Liver (tissue), 9 donors: Measurements from ENCODE around the gene SOX8. TPM values are rescaled to one million over a fixed set of nuclear protein-coding genes. Genes with fewer than 3 reads are reported as not detected.

Experiments used
- DNase-seq: peaks from one replicate; pipeline ENCODE4 v3.0.0-alpha.2; 2017; ENCODE audit warnings: low spot score
- H3K27ac ChIP-seq, 2 donors: one replicate each; pipeline ENCODE4 v1.7.0; 2013; ENCODE audit warnings: inconsistent platforms in 2 of 2, low read length in 2 of 2, control low read depth in 1 of 2, low read depth in 1 of 2, mild to moderate bottlenecking in 1 of 2
- H3K27me3 ChIP-seq, 4 donors: one replicate each; pipeline versions ENCODE4 v1.6.1 to v1.7.0; 2013; ENCODE audit warnings: low read length in 3 of 4, inconsistent platforms in 1 of 4, mild to moderate bottlenecking in 1 of 4, moderate library complexity in 1 of 4; ENCODE audit not compliant: control insufficient read depth in 4 of 4, insufficient read depth in 4 of 4
- H3K36me3 ChIP-seq, 4 donors: one replicate each; pipeline versions ENCODE4 v1.6.1 to v1.7.0; 2013; ENCODE audit warnings: low read length in 3 of 4, mild to moderate bottlenecking in 3 of 4, low read depth in 1 of 4, moderate library complexity in 1 of 4; ENCODE audit not compliant: control insufficient read depth in 4 of 4, insufficient read depth in 3 of 4
- H3K4me1 ChIP-seq, 4 donors: one replicate each; pipeline versions ENCODE4 v1.6.1 to v1.7.0; 2013; ENCODE audit warnings: low read length in 3 of 4, mild to moderate bottlenecking in 3 of 4, moderate library complexity in 1 of 4; ENCODE audit not compliant: control insufficient read depth in 4 of 4, insufficient read depth in 4 of 4
- H3K4me3 ChIP-seq, 3 donors: one replicate each; pipeline versions ENCODE4 v1.6.1 to v1.7.0; 2013; ENCODE audit warnings: low read length in 3 of 3, control low read depth in 1 of 3, low read depth in 1 of 3, mild to moderate bottlenecking in 1 of 3
- H3K9ac ChIP-seq, 2 donors: one replicate each; pipeline ENCODE4 v1.7.0; 2013; ENCODE audit warnings: low read length in 2 of 2, mild to moderate bottlenecking in 2 of 2, moderate library complexity in 2 of 2, control low read depth in 1 of 2, low read depth in 1 of 2
- H3K9me3 ChIP-seq, 4 donors: one replicate each; pipeline versions ENCODE4 v1.6.1 to v1.7.0; 2013; ENCODE audit warnings: low read length in 3 of 4; ENCODE audit not compliant: control insufficient read depth in 4 of 4
- EGR1 ChIP-seq, 2 donors: IDR thresholded peaks; 2 replicates each; pipeline ENCODE4 v1.6.1; 2016 to 2018; ENCODE audit warnings: antibody characterized with exemption in 2 of 2, low read depth in 2 of 2
- FOXA1 ChIP-seq: IDR thresholded peaks from 2 replicates; pipeline ENCODE4 v1.6.1; 2016; ENCODE audit warnings: antibody characterized with exemption
- FOXA2 ChIP-seq: IDR thresholded peaks from 2 replicates; pipeline ENCODE4 v1.6.1; 2016; ENCODE audit warnings: antibody characterized with exemption
- GABPA ChIP-seq, 2 donors: IDR thresholded peaks in 1 of 2; conservative IDR thresholded peaks in 1 of 2; 2 replicates each; pipeline ENCODE4 v1.6.1; 2016; ENCODE audit warnings: antibody characterized with exemption in 2 of 2, mild to moderate bottlenecking in 1 of 2, moderate library complexity in 1 of 2
- HNF4G ChIP-seq: IDR thresholded peaks from 2 replicates; pipeline ENCODE4 v1.6.1; 2016; ENCODE audit warnings: antibody characterized with exemption
- JUND ChIP-seq, 2 donors: IDR thresholded peaks; 2 replicates each; pipeline ENCODE4 v1.6.1; 2016; ENCODE audit warnings: antibody characterized with exemption in 2 of 2
- NR2F2 ChIP-seq: IDR thresholded peaks from 2 replicates; pipeline ENCODE4 v1.6.1; 2016; ENCODE audit warnings: antibody characterized with exemption
- RAD21 ChIP-seq, 2 donors: IDR thresholded peaks; 2 replicates each; pipeline ENCODE4 v1.6.1; 2016; ENCODE audit warnings: antibody characterized with exemption in 2 of 2, mild to moderate bottlenecking in 2 of 2
- RXRA ChIP-seq, 2 donors: IDR thresholded peaks; 2 replicates each; pipeline ENCODE4 v1.6.1; 2017 to 2018; ENCODE audit warnings: antibody characterized with exemption in 2 of 2, mild to moderate bottlenecking in 1 of 2
- SP1 ChIP-seq: IDR thresholded peaks from 2 replicates; pipeline ENCODE4 v1.6.1; 2018; ENCODE audit warnings: antibody characterized with exemption, mild to moderate bottlenecking
- TAF1 ChIP-seq: conservative IDR thresholded peaks from 2 replicates; pipeline ENCODE4 v1.6.1; 2016; ENCODE audit warnings: antibody characterized with exemption, mild to moderate bottlenecking
- YY1 ChIP-seq: IDR thresholded peaks from 2 replicates; pipeline ENCODE4 v1.6.1; 2016; ENCODE audit warnings: antibody characterized with exemption, mild to moderate bottlenecking
- WGBS: extraction: QIAGEN DNeasy Blood & Tissue Kit; methylation state at CpG from one replicate; pipeline ENCODE4 v1.1.7; 2013; 5-methylcytosine and 5-hydroxymethylcytosine counted together
- polyA plus RNA-seq, 2 donors: library from polyadenylated mRNA; stranded (reverse) in 1 of 2; unstranded in 1 of 2; fragments of 200-250 nt in 1 of 2; fragments of >200 nt in 1 of 2; fragmentation: Nextera tagmentation in 1 of 2; extraction: Ambion mirVana in 1 of 2; gene quantifications; one replicate each; pipeline versions ENCODE4 v1.2.1 to v1.2.3, GENCODE V29; 2013 to 2015
- total RNA-seq, 2 donors: library from RNA; depleted of rRNA; stranded (reverse); fragments of >200 nt; gene quantifications; one replicate each; pipeline ENCODE4 v1.2.3, GENCODE V29; 2014
- TF ChIP-seq, protein P1 (sequence below): IDR thresholded peaks from 2 replicates; pipeline ENCODE4 v1.6.1; 2016; ENCODE audit warnings: antibody characterized with exemption
- TF ChIP-seq, protein P2 (sequence below): IDR thresholded peaks from 2 replicates; pipeline ENCODE4 v1.6.1; 2016; ENCODE audit warnings: antibody characterized with exemption
- TF ChIP-seq, protein P3 (sequence below): IDR thresholded peaks from 2 replicates; pipeline ENCODE4 v1.6.1; 2016; ENCODE audit warnings: antibody characterized with exemption
- TF ChIP-seq, protein P4 (sequence below): fragments of 150-350 bp; IDR thresholded peaks from 2 replicates; pipeline ENCODE4 v1.5.1; 2017; ENCODE audit warnings: improper control_type of control experiment, low read depth, low read length; ENCODE audit not compliant: missing input control
- TF ChIP-seq, protein P5 (sequence below): IDR thresholded peaks from 2 replicates; pipeline ENCODE4 v1.6.1; 2016; ENCODE audit warnings: antibody characterized with exemption, mild to moderate bottlenecking
- donor health status: healthy.
- donor health status: healthy.
- donor health status: healthy.
- donor health status: healthy.
- donor health status: healthy.

The SOX8 gene
- total and polyA plus RNA-seq, 4 donors: 0.05 to 0.33 (median 0.17) TPM; not detected in 1

DNA sequence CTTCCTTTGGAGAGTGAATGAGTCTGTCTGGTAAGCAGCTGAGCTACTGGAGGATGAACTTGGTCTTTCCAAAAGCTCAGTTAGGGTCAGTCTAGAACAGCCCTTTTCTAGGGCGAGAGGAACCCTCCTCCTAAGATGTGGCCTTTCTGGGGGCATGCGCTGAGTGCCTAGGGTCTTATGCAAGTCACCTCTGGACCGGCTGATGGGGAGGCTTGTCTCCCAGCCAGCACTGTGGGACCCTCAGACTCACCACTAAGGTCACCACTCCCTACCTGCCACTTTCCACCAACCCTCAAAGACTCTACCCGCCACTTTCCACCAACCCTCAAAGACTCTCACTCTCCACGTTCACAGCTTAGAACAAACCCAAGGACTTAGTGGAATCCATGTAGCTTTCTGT is 37.6 kb upstream of the SOX8 start:
- H3K36me3 ChIP-seq: peaks cover 2 to 22% (median 6%) of the 10 kb centered on the region in 4 donors
- no peaks in the 10 kb centered on the region for H3K4me1 ChIP-seq
- DNase-seq: no peak
- no peak overlapping the region for H3K27ac ChIP-seq
- TF ChIP-seq JUND (IDR thresholded peaks at IDR 0.05) (no peak), FOXA1 (no peak), TAF1 (no peak), SP1 (no peak), EGR1 (IDR thresholded peaks at IDR 0.05; ENCODE audit: low read depth in 2 of 2) (no peak), RXRA (IDR thresholded peaks at IDR 0.05) (no peak), NR2F2 (no peak)
- TF ChIP-seq, protein P1, sequence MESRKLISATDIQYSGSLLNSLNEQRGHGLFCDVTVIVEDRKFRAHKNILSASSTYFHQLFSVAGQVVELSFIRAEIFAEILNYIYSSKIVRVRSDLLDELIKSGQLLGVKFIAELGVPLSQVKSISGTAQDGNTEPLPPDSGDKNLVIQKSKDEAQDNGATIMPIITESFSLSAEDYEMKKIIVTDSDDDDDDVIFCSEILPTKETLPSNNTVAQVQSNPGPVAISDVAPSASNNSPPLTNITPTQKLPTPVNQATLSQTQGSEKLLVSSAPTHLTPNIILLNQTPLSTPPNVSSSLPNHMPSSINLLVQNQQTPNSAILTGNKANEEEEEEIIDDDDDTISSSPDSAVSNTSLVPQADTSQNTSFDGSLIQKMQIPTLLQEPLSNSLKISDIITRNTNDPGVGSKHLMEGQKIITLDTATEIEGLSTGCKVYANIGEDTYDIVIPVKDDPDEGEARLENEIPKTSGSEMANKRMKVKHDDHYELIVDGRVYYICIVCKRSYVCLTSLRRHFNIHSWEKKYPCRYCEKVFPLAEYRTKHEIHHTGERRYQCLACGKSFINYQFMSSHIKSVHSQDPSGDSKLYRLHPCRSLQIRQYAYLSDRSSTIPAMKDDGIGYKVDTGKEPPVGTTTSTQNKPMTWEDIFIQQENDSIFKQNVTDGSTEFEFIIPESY: no peak
- TF ChIP-seq, protein P2, sequence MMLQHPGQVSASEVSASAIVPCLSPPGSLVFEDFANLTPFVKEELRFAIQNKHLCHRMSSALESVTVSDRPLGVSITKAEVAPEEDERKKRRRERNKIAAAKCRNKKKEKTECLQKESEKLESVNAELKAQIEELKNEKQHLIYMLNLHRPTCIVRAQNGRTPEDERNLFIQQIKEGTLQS: no peak
- H3K9ac ChIP-seq: no peak overlapping the region
- H3K4me3 ChIP-seq: no peak overlapping the region
- H3K9me3 ChIP-seq: peaks cover 0 to 6% (median 3%) of the 10 kb centered on the region in 4 donors
- WGBS: 98% methylated on average over 5 of the region's 5 CpGs
- H3K27me3 ChIP-seq: no peaks in the 10 kb centered on the region

DNA sequence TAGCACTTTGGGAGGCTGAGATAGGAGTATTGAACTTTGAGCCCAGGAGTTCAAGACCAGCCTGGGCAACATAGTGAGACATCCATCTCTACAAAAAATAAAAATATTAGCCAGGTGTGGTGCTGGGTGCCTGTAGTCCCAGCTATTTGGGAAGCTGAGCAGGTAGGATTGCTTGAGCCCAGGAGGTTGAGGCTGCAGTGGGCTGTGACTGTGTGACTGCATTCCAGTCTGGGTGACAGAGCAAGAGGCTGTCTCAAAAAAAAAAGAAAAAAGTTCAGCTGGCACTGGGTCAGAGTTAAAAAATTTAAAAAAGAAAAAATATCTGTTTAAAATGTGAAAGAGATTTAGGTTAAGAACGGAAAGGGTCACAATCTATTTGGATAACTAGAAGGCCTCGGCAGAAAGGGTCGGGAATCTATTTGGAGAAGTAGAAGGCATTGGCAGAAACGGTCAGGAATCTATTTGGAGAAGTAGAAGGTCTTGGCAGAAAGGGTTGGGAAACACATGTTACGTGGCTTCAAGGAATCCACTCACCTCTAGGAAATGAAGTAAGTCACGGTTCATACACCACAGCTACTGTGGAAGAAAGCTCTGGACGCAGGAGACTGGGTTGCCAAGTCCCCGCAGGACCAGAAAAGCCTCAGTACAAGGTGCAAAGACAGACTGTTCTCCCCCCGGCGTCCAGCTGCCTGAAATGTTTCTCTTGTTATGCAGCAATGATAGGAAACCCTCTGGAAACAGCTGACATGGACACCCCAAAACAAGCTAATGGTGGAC is 36.1 kb upstream of the SOX8 start:
- no peak for DNase-seq
- Histone ChIP-seq H3K27ac (no peak overlapping the region), H3K9me3 (peaks cover 0 to 6% (median 3%) of the 10 kb centered on the region in 4 donors), H3K36me3 (peaks cover 2 to 22% (median 6%) of the 10 kb centered on the region in 4 donors), H3K27me3 (no peaks in the 10 kb centered on the region), H3K4me1 (no peaks in the 10 kb centered on the region), H3K4me3 (no peak overlapping the region), H3K9ac (no peak overlapping the region)
- WGBS: 87% methylated on average over 10 of the region's 10 CpGs
- no peak for TF ChIP-seq YY1
- no peak for TF ChIP-seq SP1
- TF ChIP-seq NR2F2: no peak
- TF ChIP-seq EGR1 (IDR thresholded peaks at IDR 0.05; ENCODE audit: low read depth in 2 of 2): no peak
- TF ChIP-seq RXRA (IDR thresholded peaks at IDR 0.05): no peak
- no peak for TF ChIP-seq TAF1
- TF ChIP-seq GABPA (IDR thresholded peaks at IDR 0.05 in 1 of 2, conservative IDR thresholded peaks at IDR 0.05 in 1 of 2): no peak
- TF ChIP-seq JUND (IDR thresholded peaks at IDR 0.05): no peak
- no peak for TF ChIP-seq FOXA2
- TF ChIP-seq RAD21 (IDR thresholded peaks at IDR 0.05): no peak
- TF ChIP-seq HNF4G: no peak
- TF ChIP-seq, protein P3, sequence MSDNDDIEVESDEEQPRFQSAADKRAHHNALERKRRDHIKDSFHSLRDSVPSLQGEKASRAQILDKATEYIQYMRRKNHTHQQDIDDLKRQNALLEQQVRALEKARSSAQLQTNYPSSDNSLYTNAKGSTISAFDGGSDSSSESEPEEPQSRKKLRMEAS: no peak

DNA sequence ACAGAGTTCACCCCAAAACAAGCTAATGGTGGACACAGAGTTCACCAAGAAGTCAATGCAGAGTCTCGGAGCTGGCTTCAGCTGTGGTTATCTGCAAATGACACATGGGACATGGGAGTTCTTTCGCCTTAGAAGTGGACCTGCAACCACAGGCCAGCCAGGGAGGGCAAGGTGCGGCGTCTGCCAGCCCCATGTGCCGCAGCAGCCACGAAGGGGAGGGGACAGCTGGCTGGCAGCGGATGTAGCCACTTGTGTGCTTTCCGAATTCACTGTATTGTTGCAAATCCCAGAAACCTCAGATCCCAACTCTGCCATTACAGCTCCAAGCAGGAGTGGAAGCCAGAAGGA is 35.5 kb upstream of the SOX8 start:
- WGBS: 94% methylated on average over 8 of the region's 8 CpGs
- no peak for DNase-seq
- no peak for TF ChIP-seq JUND (IDR thresholded peaks at IDR 0.05)
- TF ChIP-seq TAF1: no peak
- no peak for TF ChIP-seq FOXA1
- TF ChIP-seq RAD21 (IDR thresholded peaks at IDR 0.05): no peak
- TF ChIP-seq, protein P4, sequence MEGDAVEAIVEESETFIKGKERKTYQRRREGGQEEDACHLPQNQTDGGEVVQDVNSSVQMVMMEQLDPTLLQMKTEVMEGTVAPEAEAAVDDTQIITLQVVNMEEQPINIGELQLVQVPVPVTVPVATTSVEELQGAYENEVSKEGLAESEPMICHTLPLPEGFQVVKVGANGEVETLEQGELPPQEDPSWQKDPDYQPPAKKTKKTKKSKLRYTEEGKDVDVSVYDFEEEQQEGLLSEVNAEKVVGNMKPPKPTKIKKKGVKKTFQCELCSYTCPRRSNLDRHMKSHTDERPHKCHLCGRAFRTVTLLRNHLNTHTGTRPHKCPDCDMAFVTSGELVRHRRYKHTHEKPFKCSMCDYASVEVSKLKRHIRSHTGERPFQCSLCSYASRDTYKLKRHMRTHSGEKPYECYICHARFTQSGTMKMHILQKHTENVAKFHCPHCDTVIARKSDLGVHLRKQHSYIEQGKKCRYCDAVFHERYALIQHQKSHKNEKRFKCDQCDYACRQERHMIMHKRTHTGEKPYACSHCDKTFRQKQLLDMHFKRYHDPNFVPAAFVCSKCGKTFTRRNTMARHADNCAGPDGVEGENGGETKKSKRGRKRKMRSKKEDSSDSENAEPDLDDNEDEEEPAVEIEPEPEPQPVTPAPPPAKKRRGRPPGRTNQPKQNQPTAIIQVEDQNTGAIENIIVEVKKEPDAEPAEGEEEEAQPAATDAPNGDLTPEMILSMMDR: no peak
- TF ChIP-seq GABPA (IDR thresholded peaks at IDR 0.05 in 1 of 2, conservative IDR thresholded peaks at IDR 0.05 in 1 of 2): no peak
- TF ChIP-seq, protein P5, sequence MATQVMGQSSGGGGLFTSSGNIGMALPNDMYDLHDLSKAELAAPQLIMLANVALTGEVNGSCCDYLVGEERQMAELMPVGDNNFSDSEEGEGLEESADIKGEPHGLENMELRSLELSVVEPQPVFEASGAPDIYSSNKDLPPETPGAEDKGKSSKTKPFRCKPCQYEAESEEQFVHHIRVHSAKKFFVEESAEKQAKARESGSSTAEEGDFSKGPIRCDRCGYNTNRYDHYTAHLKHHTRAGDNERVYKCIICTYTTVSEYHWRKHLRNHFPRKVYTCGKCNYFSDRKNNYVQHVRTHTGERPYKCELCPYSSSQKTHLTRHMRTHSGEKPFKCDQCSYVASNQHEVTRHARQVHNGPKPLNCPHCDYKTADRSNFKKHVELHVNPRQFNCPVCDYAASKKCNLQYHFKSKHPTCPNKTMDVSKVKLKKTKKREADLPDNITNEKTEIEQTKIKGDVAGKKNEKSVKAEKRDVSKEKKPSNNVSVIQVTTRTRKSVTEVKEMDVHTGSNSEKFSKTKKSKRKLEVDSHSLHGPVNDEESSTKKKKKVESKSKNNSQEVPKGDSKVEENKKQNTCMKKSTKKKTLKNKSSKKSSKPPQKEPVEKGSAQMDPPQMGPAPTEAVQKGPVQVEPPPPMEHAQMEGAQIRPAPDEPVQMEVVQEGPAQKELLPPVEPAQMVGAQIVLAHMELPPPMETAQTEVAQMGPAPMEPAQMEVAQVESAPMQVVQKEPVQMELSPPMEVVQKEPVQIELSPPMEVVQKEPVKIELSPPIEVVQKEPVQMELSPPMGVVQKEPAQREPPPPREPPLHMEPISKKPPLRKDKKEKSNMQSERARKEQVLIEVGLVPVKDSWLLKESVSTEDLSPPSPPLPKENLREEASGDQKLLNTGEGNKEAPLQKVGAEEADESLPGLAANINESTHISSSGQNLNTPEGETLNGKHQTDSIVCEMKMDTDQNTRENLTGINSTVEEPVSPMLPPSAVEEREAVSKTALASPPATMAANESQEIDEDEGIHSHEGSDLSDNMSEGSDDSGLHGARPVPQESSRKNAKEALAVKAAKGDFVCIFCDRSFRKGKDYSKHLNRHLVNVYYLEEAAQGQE: no peak
- no peak for TF ChIP-seq RXRA (IDR thresholded peaks at IDR 0.05)

More for the DNA sequence above, 35.5 kb upstream of the SOX8 start:
- Histone ChIP-seq H3K27me3 (no peaks in the 10 kb centered on the region), H3K27ac (no peak overlapping the region), H3K9ac (no peak overlapping the region), H3K4me1 (no peaks in the 10 kb centered on the region), H3K4me3 (no peak overlapping the region), H3K36me3 (peaks cover 2 to 22% (median 6%) of the 10 kb centered on the region in 4 donors), H3K9me3 (peaks cover 0 to 6% (median 3%) of the 10 kb centered on the region in 4 donors)
